Muscle layer of duodenum (tissue), 2 donors: Measurements from ENCODE around the gene IL12B.

Experiments used
- H3K27ac ChIP-seq: one replicate; pipeline ENCODE4 v1.7.0; 2013; ENCODE audit warnings: mild to moderate bottlenecking, low read length
- H3K27me3 ChIP-seq: one replicate; pipeline ENCODE4 v1.7.0; 2013; ENCODE audit warnings: low read depth, mild to moderate bottlenecking, control low read depth, low read length
- H3K36me3 ChIP-seq, 2 donors: one replicate each; pipeline ENCODE4 v1.7.0; 2013; ENCODE audit warnings: low read length in 2 of 2, control low read depth in 1 of 2, mild to moderate bottlenecking in 1 of 2; ENCODE audit not compliant: insufficient read depth in 2 of 2, control insufficient read depth in 1 of 2
- H3K4me1 ChIP-seq, 2 donors: one replicate each; pipeline ENCODE4 v1.7.0; 2013; ENCODE audit warnings: low read length in 2 of 2, mild to moderate bottlenecking in 2 of 2, control low read depth in 1 of 2, moderate library complexity in 1 of 2; ENCODE audit not compliant: insufficient read depth in 2 of 2, control insufficient read depth in 1 of 2
- H3K4me3 ChIP-seq, 2 donors: one replicate each; pipeline ENCODE4 v1.7.0; 2013; ENCODE audit warnings: low read length in 2 of 2, low read depth in 1 of 2, mild to moderate bottlenecking in 1 of 2
- H3K9me3 ChIP-seq, 2 donors: one replicate each; pipeline ENCODE4 v1.7.0; 2013; ENCODE audit warnings: low read length in 2 of 2, control low read depth in 1 of 2, mild to moderate bottlenecking in 1 of 2; ENCODE audit not compliant: control insufficient read depth in 1 of 2
- donor health status: healthy.

The IL12B gene

DNA sequence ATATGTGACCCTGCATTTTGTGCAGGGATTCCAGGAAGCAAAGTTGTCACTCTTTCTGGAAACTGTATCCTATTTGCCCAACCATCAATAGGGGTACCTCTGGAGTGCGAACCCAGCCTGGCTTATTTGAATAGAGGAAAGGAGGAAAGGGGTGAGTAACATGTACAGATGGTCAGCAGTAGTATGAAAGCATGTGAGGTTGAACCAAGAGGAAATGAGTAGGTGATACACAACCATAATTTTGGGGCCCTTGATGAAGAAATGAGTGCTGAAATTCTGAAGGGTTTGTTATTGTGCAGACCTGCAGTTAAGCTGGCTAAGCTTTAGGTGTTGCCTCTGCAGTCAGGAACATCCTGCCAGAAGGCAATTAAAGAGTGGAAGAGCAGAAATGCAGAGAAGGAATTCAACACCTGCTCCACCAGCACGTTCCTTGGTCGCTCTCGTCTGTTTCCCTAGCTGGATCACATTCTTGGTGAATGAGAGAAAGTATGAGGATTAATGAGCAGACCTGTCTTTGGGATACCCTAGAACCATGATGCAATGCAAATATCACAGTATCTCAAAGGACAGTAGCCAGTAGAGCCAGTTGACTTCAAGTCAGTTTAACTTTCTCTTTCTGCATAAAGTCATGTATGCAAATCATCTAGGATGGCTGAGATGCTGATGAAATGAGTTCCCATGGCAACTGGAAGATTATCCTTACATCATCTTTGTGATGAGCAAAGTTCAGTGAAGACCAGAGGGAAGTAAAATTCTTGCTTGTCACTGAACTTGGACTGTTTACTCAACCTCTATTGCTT, 13.2 kb upstream of the IL12B start:
- H3K27me3 ChIP-seq: no peaks in the 10 kb centered on the region
- no peak overlapping the region for H3K4me3 ChIP-seq

GRCh38 chr5:159342840-159343239, 12.6 kb upstream of the IL12B start:
- Histone ChIP-seq H3K9me3 (peaks cover 0 to 14% of the 10 kb centered on the region in 2 donors), H3K4me3 (no peak overlapping the region), H3K27me3 (no peaks in the 10 kb centered on the region), H3K27ac (no peak overlapping the region), H3K36me3 (no peaks in the 10 kb centered on the region), H3K4me1 (no peaks in the 10 kb centered on the region)

More for the DNA sequence above, 13.2 kb upstream of the IL12B start:
- Histone ChIP-seq H3K9me3 (peaks cover 0 to 14% of the 10 kb centered on the region in 2 donors), H3K4me1 (no peaks in the 10 kb centered on the region), H3K36me3 (no peaks in the 10 kb centered on the region), H3K27ac (no peak overlapping the region)

DNA sequence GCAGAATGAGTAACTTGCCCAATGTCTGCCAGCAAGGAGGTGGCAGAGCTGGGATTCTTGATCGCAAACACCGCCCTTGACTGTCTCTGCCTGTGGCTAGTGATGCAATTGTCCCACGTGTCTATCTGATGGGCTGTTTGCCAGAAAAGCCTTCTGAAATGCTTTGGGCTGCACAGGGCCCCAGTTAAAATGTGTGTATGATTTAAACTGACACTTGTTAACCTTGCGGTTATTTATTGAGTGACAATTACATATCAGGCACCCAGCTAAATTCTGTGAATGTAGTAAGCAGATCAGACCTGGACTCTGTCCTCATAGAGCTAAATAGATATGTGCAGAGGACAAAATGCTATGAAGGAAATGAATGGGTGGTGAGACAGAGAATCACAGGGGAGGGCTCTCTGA, 11.6 kb upstream of the IL12B start:
- Histone ChIP-seq H3K4me1 (no peaks in the 10 kb centered on the region), H3K27ac (no peak overlapping the region), H3K9me3 (peaks cover 0 to 14% of the 10 kb centered on the region in 2 donors), H3K36me3 (no peaks in the 10 kb centered on the region), H3K4me3 (no peak overlapping the region), H3K27me3 (no peaks in the 10 kb centered on the region)

GRCh38 chr5:159341145-159341544, 10.9 kb upstream of the IL12B start:
- peaks cover 0 to 14% of the 10 kb centered on the region in 2 donors for H3K9me3 ChIP-seq
- H3K27ac ChIP-seq: no peak overlapping the region
- H3K27me3 ChIP-seq: no peaks in the 10 kb centered on the region
- no peaks in the 10 kb centered on the region for H3K36me3 ChIP-seq
- H3K4me3 ChIP-seq: no peak overlapping the region
- no peaks in the 10 kb centered on the region for H3K4me1 ChIP-seq

GRCh38 chr5:159340511-159340910, 10.2 kb upstream of the IL12B start:
- H3K36me3 ChIP-seq: no peaks in the 10 kb centered on the region
- H3K4me3 ChIP-seq: no peak overlapping the region
- H3K27me3 ChIP-seq: no peaks in the 10 kb centered on the region

DNA sequence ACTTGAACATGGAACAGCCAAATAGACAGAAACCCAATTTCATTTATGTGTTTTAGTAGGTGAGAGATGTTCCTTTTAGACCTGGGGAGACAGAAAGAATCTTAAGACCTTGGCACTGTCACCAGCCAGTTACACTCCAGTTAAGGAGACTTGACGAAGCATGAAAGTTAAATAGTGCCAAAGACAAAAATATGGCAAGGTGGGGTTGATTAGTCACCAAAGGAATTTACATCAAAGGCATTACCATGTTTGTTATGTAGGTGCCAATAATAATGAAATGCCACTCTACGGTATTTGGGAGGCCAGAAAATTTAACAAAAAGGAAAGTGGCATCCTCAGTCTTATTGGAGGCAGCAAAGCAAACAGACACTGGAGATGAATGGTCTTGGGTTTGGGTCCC, 9.2 kb upstream of the IL12B start:
- no peaks in the 10 kb centered on the region for H3K27me3 ChIP-seq
- no peak overlapping the region for H3K27ac ChIP-seq
- H3K4me3 ChIP-seq: no peak overlapping the region
- H3K36me3 ChIP-seq: no peaks in the 10 kb centered on the region
- no peaks in the 10 kb centered on the region for H3K4me1 ChIP-seq
- H3K9me3 ChIP-seq: peaks cover 0 to 12% of the 10 kb centered on the region in 2 donors

More at GRCh38 chr5:159340511-159340910, 10.2 kb upstream of the IL12B start:
- Histone ChIP-seq H3K9me3 (peaks cover 0 to 14% of the 10 kb centered on the region in 2 donors), H3K4me1 (no peaks in the 10 kb centered on the region), H3K27ac (no peak overlapping the region)

DNA sequence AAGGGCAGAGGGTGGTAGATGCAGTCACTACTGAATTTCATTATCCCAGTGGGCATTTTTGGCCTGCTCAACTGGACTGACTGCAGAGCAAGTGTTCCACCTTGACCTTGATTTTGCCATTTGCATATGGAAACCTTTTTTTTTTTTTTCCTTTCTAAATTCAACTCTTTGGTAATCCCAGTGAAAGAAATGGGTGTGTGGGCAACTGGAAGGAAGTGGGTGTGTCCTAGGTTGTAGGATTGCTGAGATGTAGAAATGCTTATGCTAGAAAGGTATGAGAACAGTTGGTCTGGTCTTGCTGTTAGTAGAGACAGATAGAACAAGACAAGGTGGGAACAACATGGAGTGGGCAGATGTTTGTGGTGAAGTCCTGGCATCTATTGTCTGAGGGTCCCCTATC, 7.8 kb upstream of the IL12B start:
- Histone ChIP-seq H3K9me3 (no peaks in the 10 kb centered on the region), H3K27me3 (no peaks in the 10 kb centered on the region), H3K36me3 (no peaks in the 10 kb centered on the region), H3K4me3 (no peak overlapping the region), H3K4me1 (no peaks in the 10 kb centered on the region), H3K27ac (no peak overlapping the region)

DNA sequence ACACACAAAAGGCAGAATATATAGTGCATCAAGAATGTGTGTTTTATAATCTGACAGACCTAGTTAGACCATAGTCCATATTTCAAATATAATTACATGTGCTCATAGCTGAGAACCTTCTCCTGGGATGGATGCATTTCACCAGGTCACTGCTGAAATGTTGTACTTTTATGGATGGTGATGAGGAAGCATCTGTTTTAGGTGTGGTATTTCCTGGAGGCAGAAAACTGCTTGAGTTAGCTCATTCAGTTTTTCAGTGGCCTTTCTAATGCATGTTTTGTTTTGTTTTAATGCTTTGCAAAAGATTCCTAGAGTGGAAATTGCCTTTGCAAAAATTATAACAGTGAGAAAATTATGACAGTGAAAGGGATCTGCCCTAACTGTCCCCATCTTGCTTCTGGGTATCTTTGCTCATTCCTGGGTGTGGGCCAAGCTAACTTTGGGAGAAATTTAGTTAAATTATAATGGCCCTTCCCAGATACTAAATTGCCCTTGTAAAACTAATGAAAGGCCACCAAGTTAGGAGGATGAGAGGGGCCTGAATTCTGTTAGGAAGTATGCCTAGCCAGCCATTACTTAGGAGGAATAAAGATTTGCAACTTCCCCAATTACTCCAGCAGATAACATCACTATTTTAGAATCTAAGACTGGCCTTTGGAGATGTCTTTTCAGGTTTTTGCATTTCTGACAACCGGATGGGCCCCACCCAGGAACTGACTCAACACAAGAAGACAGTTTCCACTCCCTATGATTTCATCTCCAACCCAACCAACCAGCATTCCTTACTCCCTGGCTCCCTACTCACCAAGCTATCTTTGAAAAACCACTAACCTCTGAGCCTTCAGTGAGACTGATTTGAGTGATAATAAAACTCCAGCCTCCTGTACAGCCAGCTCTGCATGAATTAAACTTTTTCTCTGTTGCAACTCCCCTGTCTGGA, 7.0 kb upstream of the IL12B start:
- Histone ChIP-seq H3K27me3 (no peaks in the 10 kb centered on the region), H3K9me3 (no peaks in the 10 kb centered on the region), H3K27ac (no peak overlapping the region), H3K4me3 (no peak overlapping the region), H3K4me1 (no peaks in the 10 kb centered on the region), H3K36me3 (no peaks in the 10 kb centered on the region)

GRCh38 chr5:159336586-159336985, 6.3 kb upstream of the IL12B start:
- H3K4me3 ChIP-seq: no peak overlapping the region
- no peaks in the 10 kb centered on the region for H3K27me3 ChIP-seq
- H3K27ac ChIP-seq: no peak overlapping the region
- peaks cover 0 to 2% of the 10 kb centered on the region in 2 donors for H3K4me1 ChIP-seq
- no peaks in the 10 kb centered on the region for H3K36me3 ChIP-seq
- no peaks in the 10 kb centered on the region for H3K9me3 ChIP-seq

DNA sequence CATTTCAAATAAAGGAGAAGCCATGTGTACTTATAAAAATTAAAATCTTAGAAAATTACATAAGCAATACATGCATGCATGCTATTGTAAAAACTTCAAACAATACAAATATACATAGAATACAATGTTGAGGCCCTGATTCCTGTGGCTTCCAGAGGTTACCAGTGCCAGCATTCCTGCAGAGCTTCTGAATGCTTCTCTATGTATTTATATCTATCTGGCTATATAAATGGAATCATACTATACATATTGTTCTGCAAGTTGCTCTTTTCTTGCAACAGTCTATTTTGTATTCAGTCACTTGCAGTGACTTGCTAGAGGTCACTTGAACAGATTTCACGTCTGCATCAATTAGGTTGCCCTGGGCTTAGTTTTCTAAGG, 3.2 kb upstream of the IL12B start:
- Histone ChIP-seq H3K4me3 (no peak overlapping the region), H3K27me3 (peaks cover 7% of the 10 kb centered on the region), H3K4me1 (peaks cover 0 to 10% of the 10 kb centered on the region in 2 donors), H3K27ac (no peak overlapping the region), H3K9me3 (no peaks in the 10 kb centered on the region), H3K36me3 (no peaks in the 10 kb centered on the region)

DNA sequence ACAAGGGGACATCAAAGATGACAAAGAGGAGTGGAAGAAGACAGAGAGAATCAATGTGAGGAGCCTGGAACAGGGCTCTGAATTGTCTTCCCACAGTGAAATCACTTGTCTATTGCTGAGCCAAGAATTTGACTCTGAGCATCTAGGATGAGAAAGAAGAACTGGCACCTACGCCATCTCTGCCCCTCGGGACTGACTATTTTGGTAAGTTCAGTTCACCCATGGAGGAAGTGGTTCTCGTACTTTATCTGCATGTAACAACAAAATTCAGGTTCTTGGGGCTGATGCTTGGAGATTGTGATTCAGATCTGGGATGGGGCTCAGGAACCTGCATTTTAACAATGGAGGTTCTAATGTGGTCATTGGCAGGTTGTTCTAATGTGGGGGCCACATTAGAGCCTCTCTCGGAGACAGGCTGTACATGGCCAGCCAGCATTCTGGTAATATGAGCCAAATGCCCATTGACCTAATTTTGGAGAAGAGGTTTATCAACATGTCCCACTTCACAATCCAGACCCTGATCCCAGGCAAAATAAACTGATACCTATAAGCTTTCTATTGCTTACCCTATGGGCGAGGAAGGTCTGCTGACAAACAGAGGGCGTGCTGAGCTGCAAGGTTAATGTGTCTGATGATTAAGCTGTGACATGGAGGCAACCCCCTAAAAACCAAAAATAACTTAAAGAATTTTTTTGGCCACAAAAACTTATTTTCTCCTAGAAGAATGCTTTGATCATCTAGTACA, 2.7 kb upstream of the IL12B start:
- Histone ChIP-seq H3K9me3 (no peaks in the 10 kb centered on the region), H3K27ac (no peak overlapping the region), H3K36me3 (no peaks in the 10 kb centered on the region), H3K27me3 (peaks cover 7% of the 10 kb centered on the region), H3K4me3 (no peak overlapping the region), H3K4me1 (peaks cover 0 to 10% of the 10 kb centered on the region in 2 donors)
